ENCODE measurements around the gene ATM.

DNA sequence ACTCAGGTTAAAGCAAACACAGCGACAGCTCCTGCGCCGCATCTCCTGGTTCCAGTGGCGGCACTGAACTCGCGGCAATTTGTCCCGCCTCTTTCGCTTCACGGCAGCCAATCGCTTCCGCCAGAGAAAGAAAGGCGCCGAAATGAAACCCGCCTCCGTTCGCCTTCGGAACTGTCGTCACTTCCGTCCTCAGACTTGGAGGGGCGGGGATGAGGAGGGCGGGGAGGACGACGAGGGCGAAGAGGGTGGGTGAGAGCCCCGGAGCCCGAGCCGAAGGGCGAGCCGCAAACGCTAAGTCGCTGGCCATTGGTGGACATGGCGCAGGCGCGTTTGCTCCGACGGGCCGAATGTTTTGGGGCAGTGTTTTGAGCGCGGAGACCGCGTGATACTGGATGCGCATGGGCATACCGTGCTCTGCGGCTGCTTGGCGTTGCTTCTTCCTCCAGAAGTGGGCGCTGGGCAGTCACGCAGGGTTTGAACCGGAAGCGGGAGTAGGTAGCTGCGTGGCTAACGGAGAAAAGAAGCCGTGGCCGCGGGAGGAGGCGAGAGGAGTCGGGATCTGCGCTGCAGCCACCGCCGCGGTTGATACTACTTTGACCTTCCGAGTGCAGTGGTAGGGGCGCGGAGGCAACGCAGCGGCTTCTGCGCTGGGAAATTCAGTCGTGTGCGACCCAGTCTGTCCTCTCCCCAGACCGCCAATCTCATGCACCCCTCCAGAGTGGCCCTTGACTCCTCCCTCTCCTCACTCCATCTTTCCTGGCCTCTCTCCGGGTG lies at the start of gene ATM, which contains the start of gene NPAT:
- TF ChIP-seq, protein P1, sequence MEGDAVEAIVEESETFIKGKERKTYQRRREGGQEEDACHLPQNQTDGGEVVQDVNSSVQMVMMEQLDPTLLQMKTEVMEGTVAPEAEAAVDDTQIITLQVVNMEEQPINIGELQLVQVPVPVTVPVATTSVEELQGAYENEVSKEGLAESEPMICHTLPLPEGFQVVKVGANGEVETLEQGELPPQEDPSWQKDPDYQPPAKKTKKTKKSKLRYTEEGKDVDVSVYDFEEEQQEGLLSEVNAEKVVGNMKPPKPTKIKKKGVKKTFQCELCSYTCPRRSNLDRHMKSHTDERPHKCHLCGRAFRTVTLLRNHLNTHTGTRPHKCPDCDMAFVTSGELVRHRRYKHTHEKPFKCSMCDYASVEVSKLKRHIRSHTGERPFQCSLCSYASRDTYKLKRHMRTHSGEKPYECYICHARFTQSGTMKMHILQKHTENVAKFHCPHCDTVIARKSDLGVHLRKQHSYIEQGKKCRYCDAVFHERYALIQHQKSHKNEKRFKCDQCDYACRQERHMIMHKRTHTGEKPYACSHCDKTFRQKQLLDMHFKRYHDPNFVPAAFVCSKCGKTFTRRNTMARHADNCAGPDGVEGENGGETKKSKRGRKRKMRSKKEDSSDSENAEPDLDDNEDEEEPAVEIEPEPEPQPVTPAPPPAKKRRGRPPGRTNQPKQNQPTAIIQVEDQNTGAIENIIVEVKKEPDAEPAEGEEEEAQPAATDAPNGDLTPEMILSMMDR (IDR thresholded peaks at IDR 0.05; ENCODE audit: borderline replicate concordance, extremely low read depth, low read length, poor library complexity, severe bottlenecking), result peak; percentile 95
- no peak for TF ChIP-seq EZH2 (IDR thresholded peaks at IDR 0.05; ENCODE audit: borderline replicate concordance, low read depth, low read length, severe bottlenecking)

All from DND-41 (cell line).